Thoracic aorta (tissue), 2 donors: ENCODE data around the gene SGTA. TPM values are rescaled to one million over a fixed set of nuclear protein-coding genes. Genes with fewer than 3 reads are reported as not detected.

ENCODE experiments used
- ATAC-seq: fragments of 150-250 bp; one replicate; pipeline ENCODE4 v1.8.0; 2017; ENCODE audit warnings: low read depth; ENCODE audit not compliant: insufficient number of reproducible peaks, low FRiP score
- DNase-seq: peaks from one replicate; pipeline ENCODE4 v3.0.0-alpha.2; 2020; ENCODE audit warnings: low spot score
- H3K27ac ChIP-seq, 2 donors: fragments of 200-600 bp; sonication (generic); 1 replicate in 1 of 2; 2 replicates in 1 of 2; pipeline ENCODE4 v1.5.1; 2016; ENCODE audit warnings: mild to moderate bottlenecking in 2 of 2, moderate library complexity in 2 of 2
- H3K27me3 ChIP-seq: fragments of 200-600 bp; sonication (generic); replicated peaks from 2 replicates; pipeline ENCODE4 v1.6.0; 2016; ENCODE audit warnings: mild to moderate bottlenecking; ENCODE audit not compliant: insufficient read depth
- H3K36me3 ChIP-seq: fragments of 200-600 bp; sonication (generic); one replicate; pipeline ENCODE4 v1.5.1; 2016
- H3K4me1 ChIP-seq, 2 donors: fragments of 200-600 bp; sonication (generic); 1 replicate in 1 of 2; 2 replicates in 1 of 2; pipeline versions ENCODE4 v1.5.1 to v1.6.0; 2016; ENCODE audit warnings: low read depth in 2 of 2, mild to moderate bottlenecking in 1 of 2; ENCODE audit not compliant: control insufficient read depth in 1 of 2
- H3K4me3 ChIP-seq: fragments of 200-600 bp; sonication (generic); 2 replicates; pipeline ENCODE4 v1.5.1; 2016; ENCODE audit warnings: mild to moderate bottlenecking
- H3K9me3 ChIP-seq: fragments of 200-600 bp; sonication (generic); 2 replicates; pipeline ENCODE4 v1.5.1; 2016
- total RNA-seq, 2 donors: library from RNA; depleted of rRNA; stranded (reverse); fragments of >200 nt; gene quantifications; one replicate each; pipeline versions ENCODE4 v1.1.0 to v1.2.3, GENCODE V29; 2016
- TF ChIP-seq, protein P1 (sequence below): fragments of 200-600 bp; sonication (generic); IDR thresholded peaks from one replicate; pipeline ENCODE4 v1.5.1; 2019; ENCODE audit warnings: antibody characterized with exemption

The SGTA gene
- total RNA-seq, 2 donors from 2014 or later = 43.7 to 46.4 TPM

DNA sequence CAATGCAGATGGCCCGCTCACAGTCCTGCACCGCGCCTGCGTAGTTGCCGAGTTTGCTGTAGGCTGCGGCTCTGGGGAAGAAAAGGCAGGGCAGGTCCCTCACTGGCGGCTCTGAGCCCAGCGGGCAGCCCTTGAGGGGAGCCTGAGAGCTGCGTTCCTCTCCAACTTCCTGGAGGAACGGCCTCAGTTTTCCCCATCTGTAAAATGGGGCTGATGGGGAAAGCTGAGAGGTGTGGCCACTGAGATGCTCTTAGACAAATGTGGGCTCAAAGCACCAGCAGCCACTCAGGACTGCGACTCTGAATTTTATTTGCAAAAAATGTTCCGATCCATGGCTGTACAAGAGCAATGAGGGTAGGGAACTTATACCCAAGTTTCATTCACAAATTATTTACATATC is 19.4 kb downstream of the SGTA start:
- Histone ChIP-seq H3K4me1 (no peaks in the 10 kb centered on the region), H3K9me3 (no peaks in the 10 kb centered on the region), H3K36me3 (peaks cover 66% of the 10 kb centered on the region), H3K4me3 (no peak overlapping the region), H3K27ac (no peak overlapping the region), H3K27me3 (no peaks in the 10 kb centered on the region)
- TF ChIP-seq, protein P1, sequence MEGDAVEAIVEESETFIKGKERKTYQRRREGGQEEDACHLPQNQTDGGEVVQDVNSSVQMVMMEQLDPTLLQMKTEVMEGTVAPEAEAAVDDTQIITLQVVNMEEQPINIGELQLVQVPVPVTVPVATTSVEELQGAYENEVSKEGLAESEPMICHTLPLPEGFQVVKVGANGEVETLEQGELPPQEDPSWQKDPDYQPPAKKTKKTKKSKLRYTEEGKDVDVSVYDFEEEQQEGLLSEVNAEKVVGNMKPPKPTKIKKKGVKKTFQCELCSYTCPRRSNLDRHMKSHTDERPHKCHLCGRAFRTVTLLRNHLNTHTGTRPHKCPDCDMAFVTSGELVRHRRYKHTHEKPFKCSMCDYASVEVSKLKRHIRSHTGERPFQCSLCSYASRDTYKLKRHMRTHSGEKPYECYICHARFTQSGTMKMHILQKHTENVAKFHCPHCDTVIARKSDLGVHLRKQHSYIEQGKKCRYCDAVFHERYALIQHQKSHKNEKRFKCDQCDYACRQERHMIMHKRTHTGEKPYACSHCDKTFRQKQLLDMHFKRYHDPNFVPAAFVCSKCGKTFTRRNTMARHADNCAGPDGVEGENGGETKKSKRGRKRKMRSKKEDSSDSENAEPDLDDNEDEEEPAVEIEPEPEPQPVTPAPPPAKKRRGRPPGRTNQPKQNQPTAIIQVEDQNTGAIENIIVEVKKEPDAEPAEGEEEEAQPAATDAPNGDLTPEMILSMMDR = no peak
- ATAC-seq = no peak
- no peak for DNase-seq

DNA sequence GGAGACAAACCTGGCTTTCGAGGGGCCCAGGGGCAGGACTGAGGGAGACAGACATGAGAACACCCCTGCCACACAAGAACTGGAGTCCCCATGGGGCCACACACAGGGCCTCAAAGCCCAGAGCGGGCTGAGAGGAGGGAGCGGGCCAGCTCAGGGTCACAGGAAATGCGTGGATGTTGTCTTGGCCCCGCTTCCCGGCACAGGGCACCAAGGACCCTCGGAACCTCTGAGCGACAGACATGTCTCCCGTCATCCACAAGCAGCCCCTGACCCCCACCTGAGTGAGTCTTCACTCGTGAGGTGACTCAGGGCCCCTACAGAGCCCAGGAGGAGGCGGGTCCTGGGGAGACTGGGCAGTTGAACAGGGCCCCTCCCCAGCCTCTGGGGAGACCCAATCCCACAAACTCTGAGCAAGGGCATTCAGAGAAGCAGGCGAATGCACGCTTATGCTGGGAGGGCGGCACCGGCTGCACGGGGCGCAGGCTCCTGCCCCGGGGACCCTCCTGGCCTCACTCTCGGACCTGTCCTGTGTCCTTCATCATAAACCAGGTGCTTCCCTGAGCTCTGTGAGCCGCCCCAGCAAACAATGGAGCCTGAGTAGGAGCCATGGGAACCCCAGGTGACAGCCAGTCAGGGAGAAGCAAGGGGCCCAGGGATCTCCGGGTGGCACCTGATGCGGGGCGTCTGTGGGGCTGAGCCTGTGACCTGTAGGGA is 20.1 kb downstream of the SGTA start:
- Histone ChIP-seq H3K36me3 (peaks cover 63% of the 10 kb centered on the region), H3K4me1 (no peaks in the 10 kb centered on the region), H3K27me3 (no peaks in the 10 kb centered on the region), H3K27ac (no peak overlapping the region), H3K9me3 (no peaks in the 10 kb centered on the region), H3K4me3 (no peak overlapping the region)
- ATAC-seq (no peak), DNase-seq (no peak)
- TF ChIP-seq, protein P1 = no peak

DNA sequence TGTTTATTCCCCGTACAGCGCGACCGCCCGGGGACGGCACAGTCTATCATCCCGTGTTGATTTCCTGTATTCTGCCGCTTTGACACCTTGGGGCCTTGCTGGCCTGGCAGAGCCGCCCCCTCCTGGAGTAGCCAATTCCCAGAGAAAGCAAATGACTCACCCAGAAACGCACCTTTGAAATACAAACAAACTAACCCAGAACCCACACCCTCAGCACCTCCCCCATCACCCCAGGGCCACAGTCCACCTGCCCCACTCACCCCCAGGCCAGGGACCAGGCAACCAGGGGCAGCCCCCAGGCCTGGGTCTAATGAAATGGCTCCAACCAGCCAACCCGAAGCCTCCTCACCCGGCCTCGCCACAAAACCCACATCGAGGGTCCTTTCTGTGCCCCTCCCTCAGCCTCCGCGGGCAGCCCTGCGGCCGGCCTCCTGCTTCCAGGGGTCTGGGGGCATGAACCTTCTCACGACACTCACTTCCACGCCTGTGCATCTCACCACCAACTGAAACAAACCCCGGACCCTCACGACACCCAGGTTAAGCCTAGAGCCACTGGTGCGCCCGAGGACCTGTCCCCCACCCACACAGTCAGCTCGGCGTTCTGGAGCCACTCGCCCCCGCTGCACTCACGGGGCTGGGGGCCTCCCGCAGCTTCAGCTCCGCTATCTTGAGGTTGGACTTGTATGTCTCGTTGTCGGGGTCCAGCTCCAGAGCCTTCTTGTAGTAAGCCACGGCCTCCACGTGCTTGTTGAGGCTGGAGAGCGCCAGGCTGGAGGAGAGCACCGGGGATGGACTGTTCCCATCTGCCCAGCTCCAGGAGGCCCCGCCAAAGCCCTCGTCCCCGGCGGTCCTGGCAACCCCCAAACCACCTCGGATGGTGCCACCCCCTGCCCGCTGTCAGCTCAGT is 20.9 kb downstream of the SGTA start:
- peaks cover 60% of the 10 kb centered on the region for H3K36me3 ChIP-seq
- H3K9me3 ChIP-seq = no peaks in the 10 kb centered on the region
- H3K4me3 ChIP-seq = no peak overlapping the region
- TF ChIP-seq, protein P1 = no peak
- no peaks in the 10 kb centered on the region for H3K27me3 ChIP-seq
- no peak for ATAC-seq
- H3K4me1 ChIP-seq = no peaks in the 10 kb centered on the region
- H3K27ac ChIP-seq = no peak overlapping the region
- no peak for DNase-seq

DNA sequence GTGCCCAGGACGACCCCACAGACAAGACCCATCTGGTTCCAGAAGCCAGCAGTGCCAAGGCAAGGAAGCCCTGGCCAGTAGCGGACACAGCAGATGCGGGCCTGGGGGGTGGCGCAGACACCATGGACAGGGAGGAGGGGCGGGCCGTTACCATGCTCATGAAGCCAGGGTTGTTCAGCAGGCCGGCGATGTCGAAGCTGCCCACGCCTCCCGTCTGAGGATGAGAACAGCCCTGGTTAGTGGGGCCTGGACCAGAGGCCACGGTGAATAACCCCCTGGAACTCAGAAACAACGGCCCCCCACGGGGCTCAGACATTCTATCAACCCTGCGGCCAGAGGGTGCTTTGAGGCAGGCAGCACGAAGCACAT is 21.8 kb downstream of the SGTA start:
- ATAC-seq = no peak
- TF ChIP-seq, protein P1 = no peak
- Histone ChIP-seq H3K4me1 (no peaks in the 10 kb centered on the region), H3K27ac (no peak overlapping the region), H3K36me3 (peaks cover 58% of the 10 kb centered on the region), H3K27me3 (no peaks in the 10 kb centered on the region), H3K4me3 (no peak overlapping the region), H3K9me3 (no peaks in the 10 kb centered on the region)
- DNase-seq = no peak

DNA sequence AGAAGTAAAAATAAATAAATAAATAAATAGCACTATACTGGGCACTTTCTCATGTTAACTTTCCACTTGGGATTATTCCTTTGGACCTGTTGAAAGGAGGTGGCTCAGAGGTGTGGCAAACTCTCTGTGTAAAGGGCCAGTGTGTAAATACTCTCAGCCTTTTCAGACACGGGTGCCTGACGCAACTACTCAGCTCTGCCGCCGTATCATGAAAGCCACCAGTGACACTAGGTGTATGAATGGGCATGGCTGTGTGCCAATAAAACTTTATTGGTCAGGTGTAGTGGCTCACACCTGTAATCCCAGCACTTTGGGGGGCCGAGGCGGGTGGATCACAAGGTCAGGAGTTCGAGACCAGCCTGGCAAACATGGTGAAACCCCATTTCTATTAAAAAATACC is 23.1 kb downstream of the SGTA start:
- Histone ChIP-seq H3K36me3 (peaks cover 57% of the 10 kb centered on the region), H3K9me3 (no peaks in the 10 kb centered on the region), H3K27ac (no peak overlapping the region), H3K4me3 (no peak overlapping the region), H3K4me1 (no peaks in the 10 kb centered on the region), H3K27me3 (no peaks in the 10 kb centered on the region)
- TF ChIP-seq, protein P1 = no peak
- ATAC-seq (no peak), DNase-seq (no peak)
